DMS 273 (cell line): ENCODE results near the gene ATP5MC2.
"Not testable (repeated sequence)": the region's sequence is repeated elsewhere in the genome, so short reads cannot be mapped to it uniquely, and the experiment has no call there.

Experiments used
- DNase-seq: peaks from one replicate; lab custom pipeline; 2025; ENCODE audit not compliant: unreplicated experiment; lab: John Stamatoyannopoulos, UW

Gene ATP5MC2

DNA sequence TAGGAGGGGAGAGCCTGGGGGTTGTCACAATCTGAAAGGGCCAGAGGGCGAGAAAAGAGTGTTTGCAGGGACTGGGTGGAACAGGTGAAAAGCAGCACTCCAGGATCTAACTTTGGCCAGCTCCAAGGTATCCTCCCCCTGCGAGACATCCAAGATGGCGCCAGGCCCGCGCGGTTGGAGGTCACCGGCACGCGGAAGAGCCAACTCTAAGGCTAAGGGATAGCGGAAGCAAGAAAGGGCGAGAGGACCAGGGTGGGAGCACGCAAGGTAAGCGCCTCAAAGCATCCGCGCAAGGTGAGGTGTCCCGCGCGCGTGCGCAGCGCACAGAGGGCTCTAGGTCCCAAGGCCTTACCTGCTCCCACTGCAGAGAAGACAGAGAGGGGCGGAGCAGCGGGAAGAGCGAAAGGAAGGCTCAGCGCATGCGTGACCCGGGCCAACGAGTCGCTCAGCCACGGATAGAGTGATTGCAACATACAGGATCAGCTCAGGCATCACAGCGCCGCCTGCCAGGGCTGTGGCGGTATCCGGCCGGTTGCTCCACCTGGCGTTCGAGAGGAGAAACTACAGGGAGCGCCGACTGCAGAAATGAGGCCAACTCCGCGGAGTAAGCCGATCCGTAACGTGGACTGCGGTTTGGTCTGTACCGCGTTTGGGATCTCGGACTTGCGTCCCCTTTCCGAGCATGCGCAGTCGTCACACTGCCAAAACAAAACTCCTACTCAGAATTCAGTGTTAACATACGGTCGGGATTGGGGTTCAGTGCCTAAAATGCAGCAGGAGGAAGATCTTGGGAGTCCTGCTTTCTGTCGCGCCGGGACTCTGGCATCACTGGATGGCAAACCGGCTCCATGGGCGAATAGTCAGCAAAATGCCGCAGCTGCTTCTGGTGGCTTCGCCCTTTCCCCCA, at the start of gene ATP5MC2:
ATP5MC2 (minus strand) TSS at position 383 of the 907 bp plus-strand sequence. CDS start 3,469 bp downstream, outside the sequence.
- peak; percentile 97 for DNase-seq

DNA sequence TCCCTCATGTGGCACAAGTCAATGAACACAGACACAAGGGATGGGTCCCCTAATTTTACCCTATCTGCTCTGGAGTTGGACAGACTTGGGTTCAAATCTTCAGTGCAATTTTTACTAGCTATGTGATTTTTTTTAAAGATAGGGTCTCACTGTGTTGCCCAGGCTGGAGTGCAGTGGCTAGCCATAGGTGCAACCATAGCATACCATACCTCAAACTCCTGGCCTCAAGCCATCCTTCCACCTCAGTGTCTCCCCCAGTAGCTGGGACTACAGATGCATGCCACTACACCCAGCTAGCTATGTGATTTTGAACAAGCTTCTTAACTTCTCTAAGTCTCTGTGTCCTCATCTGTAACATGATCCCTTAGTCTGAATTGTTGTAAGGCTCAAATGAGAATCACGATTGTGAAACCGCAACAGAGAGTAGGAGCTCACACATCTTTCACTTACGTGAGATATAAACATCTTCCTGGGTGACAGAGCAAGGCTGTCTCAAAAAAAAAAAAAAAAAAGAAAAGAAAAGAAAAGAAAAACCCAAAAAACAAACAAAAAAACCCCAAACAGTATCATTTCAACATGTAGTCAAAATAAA, 46.7 kb upstream of the ATP5MC2 start:
- no peak for DNase-seq

DNA sequence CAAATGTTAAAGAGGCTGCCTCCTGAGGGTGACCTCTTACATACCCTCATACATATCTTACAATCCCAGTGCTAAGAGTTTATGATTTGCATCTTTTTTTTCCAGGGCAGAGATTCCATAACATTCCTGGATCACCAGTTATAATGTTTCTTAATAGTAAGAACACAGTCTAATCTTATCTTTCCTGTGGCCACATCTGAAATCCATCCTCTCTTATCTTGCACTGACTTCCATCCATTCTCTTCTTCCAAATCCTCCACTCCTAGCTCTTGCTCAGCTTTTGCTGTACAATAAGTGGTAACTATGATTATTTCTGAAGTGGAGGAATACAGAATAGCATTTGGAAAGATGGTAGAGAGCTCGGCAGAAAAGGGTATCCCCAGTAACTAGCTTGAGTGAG, 45.1 kb upstream of the ATP5MC2 start:
- no peak for DNase-seq

DNA sequence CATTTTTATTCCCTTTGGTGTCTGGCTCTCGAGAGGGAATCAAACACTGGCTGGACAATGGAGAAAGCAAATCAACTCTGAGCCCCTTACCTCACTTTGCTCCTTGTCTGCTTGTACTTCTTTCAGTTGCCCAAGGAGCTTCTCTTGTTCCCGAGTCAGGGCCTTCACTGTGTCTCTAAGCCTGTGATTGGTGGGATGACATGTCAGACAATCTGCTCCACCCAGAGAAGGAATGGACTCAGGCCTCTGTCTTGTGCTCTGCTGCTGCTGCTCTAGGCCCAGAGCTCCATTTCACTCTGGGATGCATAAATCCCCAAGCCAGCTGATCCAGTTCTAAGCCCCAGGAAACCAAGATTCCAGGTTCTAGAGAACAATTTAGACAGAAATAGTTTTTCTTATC, 43.8 kb upstream of the ATP5MC2 start:
- no peak for DNase-seq

DNA sequence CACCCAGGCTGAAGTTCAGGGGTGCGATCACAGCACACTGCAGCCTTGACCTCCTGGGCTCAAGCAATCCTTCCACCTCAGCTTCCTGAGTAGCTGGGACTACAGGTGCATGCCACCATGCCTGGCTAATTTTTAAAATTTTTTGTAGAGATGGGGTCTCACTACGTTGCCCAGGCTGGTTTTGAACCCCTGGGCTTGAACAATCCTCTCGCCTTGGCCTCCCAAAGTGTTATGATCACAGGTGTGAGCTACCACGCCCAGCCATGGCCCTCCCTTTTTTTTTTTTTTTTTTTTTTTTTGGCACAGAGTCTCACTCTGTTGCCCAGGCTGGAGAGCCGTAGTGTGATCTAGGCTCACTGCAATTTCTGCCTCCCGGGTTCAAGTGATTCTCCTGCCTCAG, 42.7 kb upstream of the ATP5MC2 start:
- DNase-seq = not testable (repeated sequence)

DNA sequence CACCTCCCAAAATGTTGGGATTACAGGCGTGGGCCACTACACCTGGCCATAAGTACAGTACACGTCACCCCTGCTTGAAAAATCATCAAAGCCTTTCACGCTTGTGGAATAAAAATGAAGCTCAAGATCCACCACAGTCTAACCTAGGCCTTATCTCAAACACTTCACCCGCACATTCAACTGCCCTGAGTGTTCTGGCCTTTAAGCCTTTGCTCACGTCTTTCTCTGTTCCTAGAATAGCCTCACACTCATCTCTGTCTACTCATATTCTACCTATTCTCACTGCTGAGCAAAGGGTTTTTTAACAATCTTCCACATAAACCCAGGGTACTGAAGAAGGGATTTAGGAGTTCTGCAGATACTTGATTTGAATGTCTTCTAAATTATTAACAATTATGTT, 41.4 kb upstream of the ATP5MC2 start:
- no peak for DNase-seq

DNA sequence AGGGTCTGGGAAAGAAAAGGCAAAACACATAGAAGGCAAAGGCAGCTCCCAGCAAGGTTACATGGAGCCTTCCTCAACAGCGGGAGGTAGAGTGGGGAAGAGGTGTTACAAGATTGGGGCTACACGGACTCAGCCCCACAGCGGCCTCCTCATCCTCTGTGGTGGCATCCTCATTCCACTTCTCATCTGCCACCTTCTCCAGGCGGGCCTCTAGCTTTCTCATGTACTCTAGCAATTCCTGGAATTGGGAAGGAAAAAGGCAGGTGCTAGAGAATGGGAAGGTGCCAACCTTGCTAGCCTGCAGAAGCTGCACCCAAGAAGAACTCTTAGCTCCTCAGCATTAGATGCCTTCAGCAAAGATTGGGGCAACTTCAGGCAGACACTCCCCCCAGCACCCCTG, 38.1 kb upstream of the ATP5MC2 start:
- no peak for DNase-seq

DNA sequence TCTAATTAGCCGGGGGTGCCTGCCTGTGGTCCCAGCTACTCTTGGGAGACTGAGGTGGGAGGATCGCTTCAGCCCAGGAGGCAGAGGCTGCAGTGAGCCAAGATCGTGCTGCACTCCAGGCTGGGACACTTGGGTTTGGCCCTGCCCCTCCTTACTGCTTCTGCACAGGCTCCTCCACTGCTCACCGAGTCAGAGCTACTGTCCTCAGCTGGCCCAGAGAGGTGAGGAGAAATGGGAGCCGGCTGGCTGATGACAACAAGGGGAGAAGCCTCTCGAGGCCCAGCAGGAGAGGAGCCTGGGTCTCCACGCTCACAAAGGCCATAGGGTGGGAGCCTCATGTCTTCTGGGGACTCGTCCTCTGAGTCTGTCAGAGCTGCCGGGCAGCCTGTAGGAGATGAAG, 37.6 kb upstream of the ATP5MC2 start:
- no peak for DNase-seq

DNA sequence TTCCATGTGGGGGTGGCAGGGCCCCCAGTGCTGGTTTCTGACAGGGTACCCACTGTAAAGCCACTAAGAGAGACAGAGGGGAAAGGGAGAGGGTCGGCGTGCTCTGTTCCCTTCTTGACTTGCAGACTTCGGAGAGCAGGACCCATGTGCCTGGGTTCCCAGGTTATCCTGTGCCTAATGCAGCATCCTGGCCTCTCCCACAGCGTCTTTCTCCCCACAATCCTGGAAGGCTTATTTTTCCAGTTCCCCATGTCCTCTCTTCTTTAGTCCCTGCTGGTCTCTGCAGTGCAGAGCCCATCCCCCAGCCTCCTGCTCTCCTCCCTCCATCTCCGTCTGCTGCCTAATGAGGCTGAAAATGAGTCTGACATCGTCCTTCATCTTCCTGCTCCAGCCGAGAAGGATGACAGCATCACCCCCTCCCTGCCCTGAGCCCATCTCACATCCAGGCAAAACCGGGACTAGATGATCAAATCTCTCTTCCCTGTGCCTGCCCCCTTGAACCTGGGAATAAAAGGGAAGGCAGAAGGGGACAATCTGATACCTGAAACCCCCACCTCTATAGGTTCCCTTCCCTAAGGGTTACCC, 36.3 kb upstream of the ATP5MC2 start:
- DNase-seq = peak; percentile 29

DNA sequence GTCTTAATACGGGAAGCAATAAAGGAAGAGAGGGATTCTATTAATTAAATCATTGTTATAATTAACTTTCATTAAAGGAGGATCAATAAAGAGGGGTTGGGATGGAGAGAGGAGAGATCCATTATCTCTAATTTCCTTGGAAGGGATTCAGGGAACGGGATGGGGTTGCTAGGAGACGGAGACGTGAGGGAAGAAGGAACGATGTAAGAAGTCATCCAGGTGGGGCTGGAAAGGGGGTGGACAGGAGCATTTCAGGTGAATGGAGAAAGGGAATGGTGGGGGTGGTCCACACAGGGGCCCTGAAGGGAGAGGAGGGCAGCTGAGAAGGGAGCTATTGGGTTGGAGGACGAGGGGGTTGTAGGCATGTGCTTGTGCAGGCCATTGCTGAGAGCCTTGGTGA, 34.2 kb upstream of the ATP5MC2 start:
- no peak for DNase-seq

DNA sequence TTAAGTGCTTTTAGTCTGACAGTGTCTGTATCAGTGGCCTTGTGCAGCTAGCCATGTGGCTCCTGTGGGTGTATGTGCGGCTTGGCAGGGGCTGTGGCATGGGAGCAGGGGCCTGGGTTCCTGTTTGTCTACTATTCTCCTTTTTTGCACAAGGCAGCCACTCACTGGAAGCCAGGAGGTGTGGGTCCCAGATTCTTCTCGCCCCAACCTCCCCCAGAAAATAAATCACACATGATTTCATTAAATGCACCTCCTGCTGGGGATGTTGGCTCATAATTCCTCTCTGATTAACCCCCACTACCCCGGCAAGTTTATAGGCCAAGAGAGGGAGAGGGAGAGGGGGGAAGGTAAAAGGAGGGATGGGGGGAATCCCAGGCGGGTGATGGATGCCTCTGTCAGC, 33.8 kb upstream of the ATP5MC2 start:
- DNase-seq = peak; percentile 42

DNA sequence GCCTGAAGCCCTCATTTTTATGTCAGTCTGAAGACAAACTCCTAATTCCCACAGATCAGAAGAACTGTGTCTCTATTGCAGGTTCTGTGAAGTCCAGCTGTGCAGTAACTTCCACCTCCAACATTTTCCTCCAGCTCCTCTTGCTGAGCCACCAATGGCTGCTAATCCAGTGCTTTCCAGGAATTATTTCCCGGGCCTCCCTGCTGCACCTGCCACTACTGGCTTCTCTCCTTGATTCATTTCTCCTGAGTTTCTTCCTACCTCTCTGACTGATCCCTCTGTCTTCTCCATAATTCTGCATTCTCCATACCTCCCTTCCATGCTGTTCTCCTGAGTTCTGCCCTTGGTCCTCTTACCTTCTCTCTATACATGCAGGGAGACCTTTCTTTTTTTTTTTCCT, 30.2 kb upstream of the ATP5MC2 start:
- DNase-seq = no peak

DNA sequence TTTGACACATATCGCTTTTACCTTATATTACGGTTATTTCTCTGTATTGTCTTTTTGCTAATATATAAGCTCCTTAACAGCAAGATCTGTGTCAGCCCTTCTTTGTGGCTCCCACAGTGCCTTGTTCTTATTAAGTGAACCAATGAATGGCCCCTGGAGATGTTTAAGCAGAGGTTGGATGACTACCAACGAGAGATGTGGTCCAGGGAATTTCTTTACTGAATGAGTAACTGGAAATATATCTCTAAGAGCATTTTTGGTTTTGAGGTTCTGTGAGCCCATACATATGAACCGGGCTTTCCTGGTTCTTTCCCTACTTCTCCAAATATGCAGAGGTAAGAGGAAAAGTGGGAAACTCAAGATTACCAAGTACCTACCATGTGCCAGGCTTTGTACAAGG, 27.9 kb upstream of the ATP5MC2 start:
- DNase-seq = no peak

DNA sequence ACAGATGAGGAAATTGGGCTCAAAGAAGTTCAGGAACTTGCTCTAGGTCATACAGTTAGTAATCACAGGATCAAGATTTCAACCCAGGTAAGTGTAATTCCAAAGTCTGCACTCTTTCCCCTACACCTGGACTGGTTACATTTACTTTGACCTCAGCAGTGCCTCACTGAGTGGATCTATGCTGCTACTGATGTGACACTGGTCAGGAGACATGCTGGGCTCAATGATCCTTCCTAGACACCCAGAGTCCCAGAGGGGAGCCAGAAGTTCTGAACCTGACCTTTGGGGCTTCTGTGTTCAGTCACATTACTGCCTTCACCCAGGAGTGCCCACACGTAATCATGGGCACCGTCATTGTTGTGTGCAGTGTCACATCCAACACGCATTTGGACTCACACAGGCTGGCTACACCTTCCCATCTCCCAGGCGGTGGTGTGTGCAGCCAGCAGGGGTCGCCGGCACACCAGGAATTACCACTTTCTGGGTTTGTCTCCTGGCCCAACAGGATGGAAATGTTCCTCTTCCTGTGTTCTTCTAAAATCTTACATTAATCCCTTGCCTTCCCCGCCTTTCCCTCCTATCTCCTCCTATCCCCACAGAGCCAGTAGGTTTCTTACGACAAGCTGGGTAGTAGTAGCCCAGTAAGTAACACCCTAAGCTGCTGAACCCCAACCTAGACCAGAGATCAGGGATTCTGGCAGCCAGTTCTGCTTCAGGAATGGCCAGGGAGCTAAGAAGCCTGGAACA, 25.8 kb upstream of the ATP5MC2 start:
- DNase-seq = peak; percentile 75

DNA sequence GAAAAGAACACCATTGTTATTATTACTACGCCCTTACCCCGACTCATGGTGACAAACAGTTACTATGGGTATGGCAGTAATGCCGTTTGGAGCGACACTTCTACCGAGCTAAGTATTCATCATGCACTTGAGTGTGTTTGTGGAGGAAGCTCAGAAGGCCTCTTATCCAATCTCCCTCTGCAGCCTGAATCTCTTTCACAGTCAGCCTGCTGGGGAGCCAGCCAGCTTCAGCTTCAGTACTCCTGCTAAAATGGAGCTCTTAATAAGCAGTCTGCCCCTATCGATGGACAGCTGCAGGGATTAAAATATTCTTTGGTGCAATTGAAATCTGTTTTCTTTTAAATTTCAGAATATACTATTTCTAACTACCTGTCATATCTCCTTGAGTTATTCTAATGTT, 24.7 kb upstream of the ATP5MC2 start:
- peak; percentile 6 for DNase-seq

DNA sequence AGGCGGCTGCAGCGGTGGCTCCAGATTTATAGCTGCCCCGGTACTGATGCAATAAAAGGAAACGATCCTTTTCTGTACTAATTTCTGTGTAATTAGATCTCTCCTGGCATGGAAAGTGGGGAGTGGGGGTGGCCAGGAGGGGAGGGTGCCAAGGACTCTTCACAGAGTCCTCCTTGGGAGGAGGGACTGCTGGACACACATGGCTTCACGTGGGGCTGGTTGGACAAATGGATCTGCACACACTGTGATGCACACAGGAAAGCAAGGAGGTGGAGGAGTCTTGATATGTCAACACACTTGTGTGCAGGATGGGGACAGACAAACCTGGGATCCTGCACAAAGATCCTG, 23.8 kb upstream of the ATP5MC2 start:
- no peak for DNase-seq

DNA sequence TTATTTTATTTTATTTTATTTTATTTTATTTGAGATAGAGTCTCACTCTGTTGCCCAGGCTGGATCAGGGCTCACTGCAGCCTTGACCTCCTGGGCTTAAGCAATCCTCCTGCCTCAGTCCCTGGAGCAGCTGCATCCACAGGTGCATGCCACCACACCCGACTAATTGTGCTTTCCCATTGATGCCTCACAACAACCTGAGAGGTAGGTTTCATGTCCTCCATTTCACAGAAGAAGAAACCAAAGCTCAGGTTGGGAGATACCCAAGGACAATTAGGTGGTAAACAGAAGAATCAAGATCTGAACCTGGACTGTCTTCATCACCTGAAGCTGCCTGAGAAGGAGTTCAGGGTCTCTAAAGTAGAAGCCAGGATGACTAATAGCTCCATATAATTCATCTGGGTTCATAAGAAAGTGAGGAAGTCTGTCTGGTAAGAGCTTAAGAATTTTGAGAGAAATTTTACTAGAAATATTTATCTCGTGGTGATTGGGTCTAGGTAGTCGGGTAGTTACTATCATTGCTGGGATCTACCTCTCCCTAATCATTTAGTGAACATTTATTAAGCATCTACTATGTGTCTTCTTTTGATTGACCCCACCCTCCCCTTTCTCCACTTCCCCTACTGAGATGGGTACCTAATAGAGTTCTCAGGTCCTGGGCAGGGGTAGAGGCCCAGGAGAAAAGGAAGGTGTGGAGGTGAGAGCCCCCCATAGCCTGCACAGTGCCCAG, 23.2 kb upstream of the ATP5MC2 start:
- no peak for DNase-seq

DNA sequence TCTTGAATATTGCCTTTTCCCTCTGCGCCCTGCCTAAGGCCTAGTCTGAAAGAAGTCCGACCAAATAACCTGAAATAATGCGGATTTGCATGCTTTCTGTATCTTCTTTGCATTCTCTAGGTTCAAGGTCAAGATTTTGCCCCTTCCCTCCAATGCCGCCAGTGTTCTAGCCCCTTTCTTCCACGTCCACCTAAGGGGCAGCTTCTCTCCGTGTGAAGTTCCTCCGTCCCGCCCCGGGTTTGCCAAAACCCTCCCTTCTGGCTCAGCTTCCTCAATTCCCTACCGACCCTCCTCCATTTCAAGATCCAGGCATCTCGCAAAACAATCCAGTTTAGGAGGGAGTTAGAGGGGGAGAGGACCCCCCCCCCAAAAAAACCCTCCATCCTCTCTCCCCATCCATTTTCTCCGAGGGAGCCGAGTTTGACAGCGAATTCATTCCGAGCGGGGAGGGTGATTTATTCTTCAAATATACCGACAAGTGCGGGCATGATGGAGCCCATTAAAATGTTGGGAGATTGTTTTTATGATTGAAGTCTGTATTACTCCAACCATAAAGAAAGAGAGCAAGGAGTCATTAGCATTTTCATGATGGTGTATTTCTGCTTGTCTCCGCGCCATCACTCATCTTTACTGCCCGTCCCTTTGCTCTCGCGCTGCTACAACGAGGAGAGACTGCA, 20.9 kb upstream of the ATP5MC2 start:
- DNase-seq = no peak

DNA sequence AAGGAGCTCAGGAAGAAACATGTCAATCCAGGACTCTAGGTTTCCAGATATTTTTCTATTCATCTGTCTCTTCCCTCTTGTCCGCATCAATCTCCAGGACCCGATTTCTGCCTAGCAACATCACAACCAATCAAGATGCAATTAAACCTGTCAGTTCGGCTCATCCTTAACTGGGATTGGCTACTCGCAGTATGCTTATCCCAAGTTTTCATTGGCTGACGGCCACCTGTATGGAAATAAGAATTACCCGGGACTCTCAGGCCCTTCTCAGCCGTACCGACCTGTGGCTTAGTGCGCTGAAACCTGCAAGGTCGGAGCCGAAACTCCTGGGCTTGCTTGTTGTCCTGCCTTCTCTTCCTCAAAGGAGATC, 20.4 kb upstream of the ATP5MC2 start:
- DNase-seq = peak; percentile 92
